ENCODE results near the gene NKX6-1. TPM values are rescaled to one million over a fixed set of nuclear protein-coding genes. Genes with fewer than 3 reads are reported as not detected.

The NKX6-1 gene
- total RNA-seq (ENCODE audit: unreplicated experiment): 14.6 TPM
- long read RNA-seq, transcript NKX6-1-201 (3 exons, 2,628 nt): major isoform, 7 of 10 reads
- long read RNA-seq, partial matches to known transcripts: 3 of 10 reads
- long read RNA-seq, other reads (novel, unspliced or antisense): 0 of 10 reads

DNA sequence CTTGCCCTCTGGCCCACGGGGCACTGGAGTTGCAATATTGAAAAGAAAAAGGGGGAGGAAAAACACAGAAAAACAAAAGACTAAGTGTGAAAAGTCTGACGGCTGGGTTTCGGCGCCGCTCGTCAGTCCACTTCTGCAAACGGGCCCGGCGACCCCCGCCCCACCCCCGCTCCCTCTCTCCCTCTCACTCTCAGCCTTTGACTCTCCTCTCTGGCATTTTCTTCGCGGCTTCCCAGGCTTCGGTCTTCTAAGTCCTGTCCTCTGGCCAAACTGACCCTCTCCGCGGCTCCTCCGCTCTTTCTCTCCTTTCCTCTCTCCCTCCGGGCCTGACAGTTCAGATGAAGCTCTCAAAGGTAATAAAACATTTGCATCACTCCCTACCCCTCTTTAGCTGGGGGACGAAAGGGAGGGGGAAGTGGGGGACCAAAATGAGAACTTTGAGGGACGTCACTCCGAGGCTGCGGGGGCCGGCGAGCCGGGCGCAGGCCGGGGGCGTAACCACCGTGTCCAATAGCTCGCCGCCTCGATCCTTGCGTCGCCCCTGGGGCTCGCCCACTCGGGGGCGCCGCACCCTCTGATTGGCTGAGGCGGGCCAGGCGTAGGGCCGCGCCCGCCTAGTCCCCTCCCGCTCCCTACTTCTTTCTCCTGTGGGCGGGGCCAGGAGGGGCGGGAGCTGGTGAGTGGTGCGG, at the start of gene NKX6-1:
Gene NKX6-1 (minus strand): TSS at position 358 of the 689 bp plus-strand sequence. CDS start 1,064 bp downstream, outside the sequence.
- H3K27me3 Mint-ChIP-seq (ENCODE audit: unreplicated experiment): peaks cover 37% of the 10 kb centered on the region
- H3K27ac Mint-ChIP-seq (ENCODE audit: unreplicated experiment): peak within 1 kb of the TSS; percentile 59
- H3K4me1 Mint-ChIP-seq (ENCODE audit: unreplicated experiment): peaks cover 47% of the 10 kb centered on the region
- DNase-seq (ENCODE audit: low spot score): peak; percentile 92
- TF ChIP-seq CTCF (IDR thresholded peaks at IDR 0.05; ENCODE audit: unreplicated experiment): no peak
- H3K9me3 Mint-ChIP-seq (ENCODE audit: unreplicated experiment): no peaks in the 10 kb centered on the region
- H3K4me3 Mint-ChIP-seq (ENCODE audit: unreplicated experiment): peak within 1 kb of the TSS; percentile 95
- H3K36me3 Mint-ChIP-seq (ENCODE audit: low read depth, unreplicated experiment): peaks cover 16% of the 10 kb centered on the region

GRCh38 chr4:84547211-84547610, 48.1 kb upstream of the NKX6-1 start:
- DNase-seq (ENCODE audit: low spot score): no peak
- no peaks in the 10 kb centered on the region for H3K36me3 Mint-ChIP-seq (ENCODE audit: low read depth, unreplicated experiment)
- H3K9me3 Mint-ChIP-seq (ENCODE audit: unreplicated experiment): no peaks in the 10 kb centered on the region
- no peak for TF ChIP-seq CTCF (IDR thresholded peaks at IDR 0.05; ENCODE audit: unreplicated experiment)
- H3K4me3 Mint-ChIP-seq (ENCODE audit: unreplicated experiment): no peak overlapping the region
- no peaks in the 10 kb centered on the region for H3K27me3 Mint-ChIP-seq (ENCODE audit: unreplicated experiment)
- H3K4me1 Mint-ChIP-seq (ENCODE audit: unreplicated experiment): no peaks in the 10 kb centered on the region
- no peak overlapping the region for H3K27ac Mint-ChIP-seq (ENCODE audit: unreplicated experiment)

DNA sequence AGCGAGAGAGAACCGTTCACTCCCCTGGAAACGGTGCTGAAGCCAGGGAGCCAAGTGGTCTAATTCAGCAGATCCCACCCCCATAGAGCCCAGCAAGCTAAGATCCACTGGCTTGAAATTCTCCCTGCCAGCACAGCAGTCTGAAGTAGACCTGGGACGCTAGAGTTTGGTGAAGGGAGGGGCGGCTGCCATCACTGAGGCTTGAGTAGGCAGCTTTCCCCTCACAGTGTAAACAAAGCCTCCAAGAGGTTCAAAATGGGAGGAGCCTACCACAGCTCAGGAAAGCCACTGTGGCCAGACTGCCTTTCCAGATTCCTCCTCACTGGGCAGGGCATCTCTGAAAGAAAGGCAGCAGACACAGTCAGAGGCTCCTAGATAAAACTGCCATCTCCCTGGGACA, 46.0 kb upstream of the NKX6-1 start:
- H3K4me1 Mint-ChIP-seq (ENCODE audit: unreplicated experiment): no peaks in the 10 kb centered on the region
- H3K27me3 Mint-ChIP-seq (ENCODE audit: unreplicated experiment): no peaks in the 10 kb centered on the region

DNA sequence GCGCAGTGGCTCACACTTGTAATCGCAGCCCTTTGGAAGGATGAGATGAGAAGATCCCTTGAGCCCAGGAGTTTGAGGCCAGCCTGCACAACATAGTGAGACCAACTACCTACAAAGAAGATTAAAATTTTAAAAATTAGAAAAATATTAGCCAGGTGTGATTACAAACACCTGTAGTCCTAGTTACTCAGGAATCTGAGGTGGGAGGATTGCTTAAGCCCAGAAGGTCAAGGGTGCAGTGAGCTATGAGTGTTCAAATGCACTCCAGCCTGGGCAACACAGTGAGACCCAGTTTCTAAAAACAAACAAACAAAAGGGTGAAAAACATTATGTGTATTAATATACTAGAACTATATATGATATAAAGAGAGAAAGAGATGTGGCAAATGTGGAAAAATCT, 36.8 kb upstream of the NKX6-1 start:
- no peak for TF ChIP-seq CTCF (IDR thresholded peaks at IDR 0.05; ENCODE audit: unreplicated experiment)
- H3K4me3 Mint-ChIP-seq (ENCODE audit: unreplicated experiment): no peak overlapping the region
- no peak for DNase-seq (ENCODE audit: low spot score)
- H3K4me1 Mint-ChIP-seq (ENCODE audit: unreplicated experiment): no peaks in the 10 kb centered on the region
- H3K36me3 Mint-ChIP-seq (ENCODE audit: low read depth, unreplicated experiment): no peaks in the 10 kb centered on the region
- no peaks in the 10 kb centered on the region for H3K9me3 Mint-ChIP-seq (ENCODE audit: unreplicated experiment)
- H3K27me3 Mint-ChIP-seq (ENCODE audit: unreplicated experiment): peaks cover 1% of the 10 kb centered on the region
- H3K27ac Mint-ChIP-seq (ENCODE audit: unreplicated experiment): no peak overlapping the region

More for the DNA sequence above, 46.0 kb upstream of the NKX6-1 start:
- H3K27ac Mint-ChIP-seq (ENCODE audit: unreplicated experiment): no peak overlapping the region
- no peaks in the 10 kb centered on the region for H3K9me3 Mint-ChIP-seq (ENCODE audit: unreplicated experiment)
- no peak for TF ChIP-seq CTCF (IDR thresholded peaks at IDR 0.05; ENCODE audit: unreplicated experiment)
- no peak overlapping the region for H3K4me3 Mint-ChIP-seq (ENCODE audit: unreplicated experiment)
- H3K36me3 Mint-ChIP-seq (ENCODE audit: low read depth, unreplicated experiment): no peaks in the 10 kb centered on the region
- DNase-seq (ENCODE audit: low spot score): no peak

GRCh38 chr4:84531689-84532088, 32.6 kb upstream of the NKX6-1 start:
- H3K36me3 Mint-ChIP-seq (ENCODE audit: low read depth, unreplicated experiment): no peaks in the 10 kb centered on the region

More at GRCh38 chr4:84531689-84532088, 32.6 kb upstream of the NKX6-1 start:
- H3K27me3 Mint-ChIP-seq (ENCODE audit: unreplicated experiment): peaks cover 1% of the 10 kb centered on the region
- no peaks in the 10 kb centered on the region for H3K4me1 Mint-ChIP-seq (ENCODE audit: unreplicated experiment)
- TF ChIP-seq CTCF (IDR thresholded peaks at IDR 0.05; ENCODE audit: unreplicated experiment): no peak
- no peak overlapping the region for H3K27ac Mint-ChIP-seq (ENCODE audit: unreplicated experiment)
- H3K4me3 Mint-ChIP-seq (ENCODE audit: unreplicated experiment): no peak overlapping the region
- H3K9me3 Mint-ChIP-seq (ENCODE audit: unreplicated experiment): no peaks in the 10 kb centered on the region
- no peak for DNase-seq (ENCODE audit: low spot score)
